Cardiac muscle cell (in vitro differentiated cells and primary cell): ENCODE results near the gene KIRREL3. TPM values are rescaled to one million over a fixed set of nuclear protein-coding genes. Genes with fewer than 3 reads are reported as not detected.
"Not testable (repeated sequence)": the region's sequence is repeated elsewhere in the genome, so short reads cannot be mapped to it uniquely, and the experiment has no call there.

ENCODE experiments used
- DNase-seq, 2 donors: peaks; one replicate each; pipeline versions ENCODE4 v3.0.0 to v3.0.0-alpha.2; 2010 to 2017; ENCODE audit warnings: low read depth in 1 of 2, low spot score in 1 of 2
- H3K27ac ChIP-seq: fragments of 200-600 bp; sonication (generic); 2 replicates; pipeline ENCODE4 v1.5.1; 2016
- H3K27me3 ChIP-seq: fragments of 200-600 bp; sonication (generic); 2 replicates; pipeline ENCODE4 v1.6.0; 2016; ENCODE audit warnings: control low read depth
- H3K36me3 ChIP-seq: fragments of 200-600 bp; sonication (generic); 2 replicates; pipeline ENCODE4 v1.5.1; 2016; ENCODE audit warnings: control low read depth
- H3K4me1 ChIP-seq: fragments of 200-600 bp; sonication (generic); 2 replicates; pipeline ENCODE4 v1.8.1; 2017; ENCODE audit warnings: low read depth, mild to moderate bottlenecking, mixed run types
- H3K4me3 ChIP-seq: fragments of 200-600 bp; sonication (generic); 2 replicates; pipeline ENCODE4 v1.5.1; 2016; ENCODE audit warnings: mild to moderate bottlenecking
- H3K9me3 ChIP-seq: fragments of 200-600 bp; sonication (generic); 2 replicates; pipeline ENCODE4 v1.5.1; 2017; ENCODE audit warnings: low read depth, mild to moderate bottlenecking, control low read depth
- CTCF ChIP-seq: IDR thresholded peaks from 2 replicates; pipeline ENCODE4 v1.5.1; 2012; ENCODE audit warnings: low read depth, mild to moderate bottlenecking, low read length
- polyA plus RNA-seq: library from polyadenylated mRNA; unstranded; fragments of >200 nt; fragmentation: Nextera tagmentation; extraction: Ambion mirVana; gene quantifications from 2 replicates; pipeline ENCODE4 v1.2.1, GENCODE V29; 2016
- total RNA-seq: library from RNA; depleted of rRNA; stranded (reverse); fragments of >200 nt; gene quantifications from 2 replicates; pipeline ENCODE4 v1.2.3, GENCODE V29; 2016

The KIRREL3 gene
- total and polyA plus RNA-seq, 2 experiments from 2014 or later: 0.12 to 0.89 TPM

GRCh38 chr11:126959700-126960099 is 40.9 kb downstream of the KIRREL3 start:
- no peak for TF ChIP-seq CTCF
- H3K4me3 ChIP-seq: no peak overlapping the region
- DNase-seq: no peak
- no peak overlapping the region for H3K27ac ChIP-seq
- no peaks in the 10 kb centered on the region for H3K36me3 ChIP-seq
- no peaks in the 10 kb centered on the region for H3K4me1 ChIP-seq
- H3K9me3 ChIP-seq: no peaks in the 10 kb centered on the region
- peaks cover 17% of the 10 kb centered on the region for H3K27me3 ChIP-seq

GRCh38 chr11:126956635-126957034 is 43.9 kb downstream of the KIRREL3 start:
- Histone ChIP-seq H3K27me3 (peaks cover 17% of the 10 kb centered on the region), H3K4me1 (no peaks in the 10 kb centered on the region), H3K4me3 (no peak overlapping the region), H3K36me3 (no peaks in the 10 kb centered on the region), H3K27ac (no peak overlapping the region), H3K9me3 (no peaks in the 10 kb centered on the region)
- no peak for TF ChIP-seq CTCF
- no peak for DNase-seq

- not testable (repeated sequence) for H3K27ac ChIP-seq, H3K36me3 ChIP-seq, DNase-seq, H3K4me1 ChIP-seq, H3K4me3 ChIP-seq, H3K9me3 ChIP-seq
- peaks cover 38% of the 10 kb centered on the region for H3K27me3 ChIP-seq
Observed at GRCh38 chr11:126952533-126952932, 48.0 kb downstream of the KIRREL3 start.

DNA sequence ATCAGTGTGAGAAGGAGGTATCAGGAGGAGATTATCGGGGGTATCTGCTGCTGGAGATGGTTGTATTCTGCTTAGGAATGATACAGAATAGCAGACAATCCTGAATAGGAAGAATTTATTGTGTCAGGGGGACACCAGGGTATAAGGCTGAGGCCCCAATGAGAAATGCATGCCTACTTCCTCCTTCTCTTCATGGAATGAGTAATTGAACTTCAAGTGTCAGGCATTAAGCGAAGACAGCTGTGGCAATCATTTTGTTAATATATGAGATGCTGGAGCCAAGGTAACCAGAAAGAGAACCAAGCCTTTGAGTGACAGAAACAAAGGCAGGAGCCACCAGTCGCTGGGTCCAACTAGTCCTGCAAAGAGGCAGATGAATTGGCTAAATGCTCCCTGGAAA is 49.1 kb downstream of the KIRREL3 start:
- no peaks in the 10 kb centered on the region for H3K36me3 ChIP-seq
- H3K4me3 ChIP-seq: no peak overlapping the region
- H3K9me3 ChIP-seq: no peaks in the 10 kb centered on the region
- H3K27me3 ChIP-seq: peaks cover 43% of the 10 kb centered on the region
- DNase-seq: no peak
- H3K4me1 ChIP-seq: no peaks in the 10 kb centered on the region
- TF ChIP-seq CTCF: no peak
- H3K27ac ChIP-seq: no peak overlapping the region

DNA sequence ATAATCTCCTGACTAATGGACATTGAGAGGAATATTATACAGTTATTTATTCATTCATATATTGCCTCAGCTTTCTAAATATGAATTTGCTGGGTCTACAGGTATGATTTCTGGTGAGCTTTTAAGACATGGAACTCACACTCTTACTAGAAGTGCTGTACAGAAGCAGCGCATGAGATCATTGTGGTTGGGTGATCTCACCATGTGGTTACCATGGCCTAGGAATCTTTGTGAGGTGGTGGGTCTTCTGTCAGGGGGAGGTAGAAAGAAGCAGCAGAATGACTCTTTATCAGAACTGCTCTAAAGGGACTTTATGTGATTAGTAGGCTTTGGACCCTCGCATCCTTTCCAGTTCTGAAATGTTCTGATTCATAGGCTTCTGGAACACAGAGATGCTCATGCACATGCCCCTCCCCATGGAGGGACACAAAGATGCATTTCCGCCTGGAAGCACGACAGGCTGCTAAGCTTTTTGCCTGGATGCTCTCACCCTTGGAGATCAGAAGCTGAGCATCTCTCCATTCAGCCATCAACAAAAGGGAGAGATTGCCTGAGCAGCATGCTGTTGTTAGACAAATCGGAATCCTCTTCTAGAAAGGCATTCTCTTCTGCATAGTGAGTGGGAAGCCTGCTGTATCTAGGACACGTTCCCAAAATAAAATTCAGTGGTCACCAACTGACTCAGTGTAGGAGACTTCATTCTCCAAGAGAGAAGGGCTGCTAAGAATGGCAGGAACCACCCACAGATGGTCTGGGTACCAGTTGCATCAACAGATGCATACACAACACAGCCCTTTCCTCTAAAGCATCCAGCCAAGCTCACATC is 51.3 kb downstream of the KIRREL3 start:
- H3K9me3 ChIP-seq: no peaks in the 10 kb centered on the region
- no peak for TF ChIP-seq CTCF
- H3K4me1 ChIP-seq: no peaks in the 10 kb centered on the region
- H3K36me3 ChIP-seq: no peaks in the 10 kb centered on the region
- no peak overlapping the region for H3K27ac ChIP-seq
- no peak for DNase-seq
- peaks cover 40% of the 10 kb centered on the region for H3K27me3 ChIP-seq
- H3K4me3 ChIP-seq: no peak overlapping the region

DNA sequence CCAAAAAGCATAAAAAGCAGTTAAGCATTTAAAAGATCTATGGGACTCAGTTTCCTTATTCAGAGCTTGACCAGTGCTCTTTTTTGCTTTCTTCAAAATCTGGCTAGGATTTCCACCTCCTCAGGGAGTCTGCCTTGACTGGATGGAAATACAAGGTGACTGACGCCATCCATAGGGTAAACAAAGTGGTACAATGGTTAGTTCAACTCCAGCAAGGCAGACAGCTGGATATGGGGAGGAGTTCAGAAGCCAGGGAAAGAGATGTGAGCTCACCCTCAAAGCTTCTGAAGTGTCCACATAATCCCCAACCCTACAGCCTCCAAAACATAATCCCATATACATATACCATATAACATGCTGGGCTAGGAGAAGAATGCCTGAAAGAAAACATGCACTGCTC is 52.0 kb downstream of the KIRREL3 start:
- Histone ChIP-seq H3K4me1 (no peaks in the 10 kb centered on the region), H3K27ac (no peak overlapping the region), H3K36me3 (no peaks in the 10 kb centered on the region), H3K9me3 (no peaks in the 10 kb centered on the region), H3K4me3 (no peak overlapping the region), H3K27me3 (peaks cover 42% of the 10 kb centered on the region)
- DNase-seq: no peak
- no peak for TF ChIP-seq CTCF
